ENCODE data around the gene CMTM7. TPM values are rescaled to one million over a fixed set of nuclear protein-coding genes. Genes with fewer than 3 reads are reported as not detected.

The CMTM7 gene
- total RNA-seq, 1 donor from 2014 or later: 71.4 TPM

DNA sequence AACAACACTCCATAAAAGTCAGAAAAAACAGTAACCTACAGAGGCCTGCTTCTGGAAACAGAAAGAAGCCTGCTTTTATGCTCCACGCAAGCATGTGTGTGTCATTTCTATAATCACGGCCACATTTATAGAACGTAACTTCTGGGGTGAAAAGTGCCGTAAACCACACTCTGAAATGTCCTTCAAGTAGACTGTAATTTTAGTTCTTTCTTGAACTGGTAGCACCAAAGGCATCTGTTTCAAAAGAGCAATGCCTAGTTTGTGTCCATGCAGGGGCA is 19.5 kb upstream of the CMTM7 start:
- no peak for DNase-seq (ENCODE audit: low read depth)
- TF ChIP-seq, protein P1, sequence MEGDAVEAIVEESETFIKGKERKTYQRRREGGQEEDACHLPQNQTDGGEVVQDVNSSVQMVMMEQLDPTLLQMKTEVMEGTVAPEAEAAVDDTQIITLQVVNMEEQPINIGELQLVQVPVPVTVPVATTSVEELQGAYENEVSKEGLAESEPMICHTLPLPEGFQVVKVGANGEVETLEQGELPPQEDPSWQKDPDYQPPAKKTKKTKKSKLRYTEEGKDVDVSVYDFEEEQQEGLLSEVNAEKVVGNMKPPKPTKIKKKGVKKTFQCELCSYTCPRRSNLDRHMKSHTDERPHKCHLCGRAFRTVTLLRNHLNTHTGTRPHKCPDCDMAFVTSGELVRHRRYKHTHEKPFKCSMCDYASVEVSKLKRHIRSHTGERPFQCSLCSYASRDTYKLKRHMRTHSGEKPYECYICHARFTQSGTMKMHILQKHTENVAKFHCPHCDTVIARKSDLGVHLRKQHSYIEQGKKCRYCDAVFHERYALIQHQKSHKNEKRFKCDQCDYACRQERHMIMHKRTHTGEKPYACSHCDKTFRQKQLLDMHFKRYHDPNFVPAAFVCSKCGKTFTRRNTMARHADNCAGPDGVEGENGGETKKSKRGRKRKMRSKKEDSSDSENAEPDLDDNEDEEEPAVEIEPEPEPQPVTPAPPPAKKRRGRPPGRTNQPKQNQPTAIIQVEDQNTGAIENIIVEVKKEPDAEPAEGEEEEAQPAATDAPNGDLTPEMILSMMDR (conservative IDR thresholded peaks at IDR 0.05; ENCODE audit: low read depth, low read length): no peak
- no peak overlapping the region for H3K4me3 ChIP-seq (ENCODE audit: low read depth, low read length)

DNA sequence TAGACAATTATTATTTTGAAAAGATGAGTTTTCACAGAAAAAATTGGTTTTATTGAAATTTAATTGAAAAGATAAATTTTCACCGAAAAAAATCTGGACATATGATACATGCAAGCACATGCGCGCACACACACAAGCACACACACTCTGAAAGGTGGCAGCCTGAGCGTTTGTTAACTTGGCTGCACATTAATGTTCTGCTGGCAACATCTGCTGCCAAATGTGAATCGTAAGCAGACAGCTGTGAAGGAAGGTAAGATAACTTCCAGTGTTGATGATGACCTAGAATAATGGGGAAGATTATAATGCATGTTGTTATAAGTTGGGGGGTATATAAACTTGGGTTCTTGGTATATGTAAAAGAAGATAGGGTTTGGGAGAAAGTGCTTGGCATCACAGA is 18.4 kb upstream of the CMTM7 start:
- DNase-seq (ENCODE audit: low read depth): no peak
- H3K4me3 ChIP-seq (ENCODE audit: low read depth, low read length): no peak overlapping the region
- TF ChIP-seq, protein P1 (conservative IDR thresholded peaks at IDR 0.05; ENCODE audit: low read depth, low read length): no peak

DNA sequence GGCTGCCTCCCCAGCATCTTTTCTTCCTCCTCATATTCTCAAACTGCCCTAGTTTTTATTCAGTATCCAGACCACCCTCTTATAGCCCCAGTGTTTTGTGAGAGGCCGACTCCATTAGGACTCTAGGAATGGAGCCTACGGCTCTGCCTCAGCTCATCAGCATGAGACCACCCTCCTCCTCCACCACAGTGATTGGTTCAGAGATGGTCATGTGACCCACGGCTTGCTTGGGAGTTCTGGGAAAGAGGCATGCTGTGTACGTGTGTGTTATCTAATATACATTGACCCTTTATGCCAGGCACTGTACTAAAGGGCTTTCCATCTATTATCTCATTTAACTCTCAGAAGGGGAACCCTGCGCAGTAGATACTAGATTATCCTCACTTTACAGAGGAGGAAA is 17.8 kb upstream of the CMTM7 start:
- TF ChIP-seq, protein P1 (conservative IDR thresholded peaks at IDR 0.05; ENCODE audit: low read depth, low read length): no peak
- no peak overlapping the region for H3K4me3 ChIP-seq (ENCODE audit: low read depth, low read length)
- no peak for DNase-seq (ENCODE audit: low read depth)

DNA sequence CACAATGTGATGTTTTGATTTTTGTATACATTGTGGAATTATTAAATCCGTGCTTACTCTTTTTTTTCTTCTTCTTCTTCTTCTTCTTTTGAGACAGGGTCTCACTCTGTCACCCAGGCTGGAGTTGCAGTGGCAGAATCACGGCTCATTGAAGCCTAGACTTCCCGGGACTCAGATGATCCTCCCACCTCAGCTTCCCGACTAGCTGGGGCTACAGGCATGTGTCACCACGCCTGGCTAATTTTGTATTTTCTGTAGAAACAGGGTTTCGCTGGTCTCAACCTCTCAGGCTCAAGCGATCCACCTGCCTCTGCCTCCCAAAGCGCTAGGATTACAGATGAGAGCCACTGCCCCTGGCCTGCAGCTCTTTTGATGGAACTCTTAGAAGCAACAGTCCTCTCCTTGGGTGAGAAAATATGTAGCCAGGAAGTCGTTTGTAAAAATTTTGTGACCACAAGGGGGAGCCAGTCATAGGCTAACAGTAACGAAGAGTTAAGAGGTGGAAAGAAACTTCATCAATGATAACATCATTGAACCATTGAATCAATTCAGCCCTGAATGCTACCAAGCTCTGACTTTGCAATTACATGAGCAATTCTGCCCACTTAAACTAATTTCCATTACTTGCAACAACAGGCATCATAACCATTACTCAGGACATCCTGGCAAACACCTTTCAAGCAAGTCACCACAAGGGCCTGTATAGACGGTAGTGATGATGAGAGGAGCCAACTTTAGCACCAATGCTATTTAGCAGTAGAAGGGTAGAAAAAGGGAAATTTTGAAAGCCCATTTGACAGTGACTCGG is 16.7 kb upstream of the CMTM7 start:
- H3K4me3 ChIP-seq (ENCODE audit: low read depth, low read length): no peak overlapping the region
- DNase-seq (ENCODE audit: low read depth): peak; percentile 55
- TF ChIP-seq, protein P1 (conservative IDR thresholded peaks at IDR 0.05; ENCODE audit: low read depth, low read length): peak; percentile 74

DNA sequence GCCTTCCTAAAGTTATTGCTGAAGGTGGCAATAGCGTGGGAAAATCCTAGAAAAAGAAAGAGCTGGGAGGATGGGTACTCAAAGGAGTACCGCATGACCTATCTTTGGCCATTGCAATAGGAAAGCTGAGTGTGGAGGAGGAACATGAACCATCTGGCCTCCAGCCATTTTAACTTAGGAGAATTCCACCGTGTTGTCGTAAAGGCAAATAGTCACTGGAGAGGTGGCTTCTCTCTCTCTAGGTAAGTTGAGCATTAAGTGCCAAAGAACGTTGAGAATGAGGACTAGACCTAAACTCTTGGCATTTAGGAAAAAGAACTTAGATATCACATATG is 16.1 kb upstream of the CMTM7 start:
- H3K4me3 ChIP-seq (ENCODE audit: low read depth, low read length): no peak overlapping the region
- TF ChIP-seq, protein P1 (conservative IDR thresholded peaks at IDR 0.05; ENCODE audit: low read depth, low read length): no peak
- DNase-seq (ENCODE audit: low read depth): no peak

DNA sequence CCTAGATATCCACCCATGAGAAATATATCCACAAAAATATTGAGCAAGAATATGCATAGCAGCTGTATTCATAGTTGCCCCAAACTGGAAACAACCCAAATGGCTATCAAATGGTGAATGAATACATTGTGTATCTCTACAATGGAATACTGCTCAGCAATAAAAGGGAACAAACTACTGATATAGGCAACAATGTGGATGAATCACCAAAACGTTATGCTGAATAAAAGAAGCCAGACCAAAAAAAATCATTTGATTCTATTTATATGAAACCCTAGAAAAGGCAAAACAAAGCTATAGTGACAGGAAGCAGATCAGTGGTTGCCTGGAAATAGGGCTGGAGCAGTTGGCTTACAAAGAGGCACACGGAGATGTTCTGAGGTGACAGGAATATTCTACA is 15.5 kb upstream of the CMTM7 start:
- TF ChIP-seq, protein P1 (conservative IDR thresholded peaks at IDR 0.05; ENCODE audit: low read depth, low read length): no peak
- no peak overlapping the region for H3K4me3 ChIP-seq (ENCODE audit: low read depth, low read length)
- no peak for DNase-seq (ENCODE audit: low read depth)

DNA sequence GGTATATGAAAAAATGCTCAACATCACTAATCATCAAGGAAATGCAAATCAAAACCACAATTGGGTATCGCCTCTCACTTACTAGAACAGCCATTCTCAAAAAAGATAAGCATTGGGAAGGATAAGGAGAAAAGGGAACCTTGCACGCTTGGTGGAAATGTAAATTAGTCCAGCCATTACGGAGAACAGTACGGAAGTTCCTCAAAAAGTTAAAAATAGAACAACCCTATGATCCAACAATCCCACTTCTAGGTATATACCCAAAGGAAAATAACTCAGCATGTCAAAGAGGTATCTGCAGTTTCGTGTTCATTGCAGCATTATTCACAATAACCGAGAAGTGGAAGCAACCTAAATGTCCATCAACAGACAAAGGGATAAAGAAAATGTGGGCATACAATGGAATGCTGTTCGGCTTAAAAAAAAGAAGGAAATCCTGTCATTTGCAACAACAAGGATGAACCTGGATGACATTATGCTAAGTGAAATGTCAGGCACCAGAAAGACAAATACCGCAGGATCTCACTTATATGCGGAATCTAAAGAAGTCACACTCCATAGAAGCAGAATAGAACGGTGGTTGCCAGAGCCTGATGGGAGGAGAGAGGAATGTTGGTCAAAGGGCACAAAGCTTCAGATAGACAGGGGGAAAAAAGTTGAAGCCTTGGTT is 11.7 kb upstream of the CMTM7 start:
- TF ChIP-seq, protein P1 (conservative IDR thresholded peaks at IDR 0.05; ENCODE audit: low read depth, low read length): no peak
- DNase-seq (ENCODE audit: low read depth): no peak
- no peak overlapping the region for H3K4me3 ChIP-seq (ENCODE audit: low read depth, low read length)

Measured in epithelial cell of proximal tubule (primary cell).